Fibroblast of skin of scalp (primary cell): ENCODE data around the gene XRCC4.
"Not testable (repeated sequence)": the region's sequence is repeated elsewhere in the genome, so short reads cannot be mapped to it uniquely, and the experiment has no call there.

Experiments
- DNase-seq: peaks from one replicate; pipeline ENCODE4 v3.0.0-alpha.2; 2013

XRCC4 gene

DNA sequence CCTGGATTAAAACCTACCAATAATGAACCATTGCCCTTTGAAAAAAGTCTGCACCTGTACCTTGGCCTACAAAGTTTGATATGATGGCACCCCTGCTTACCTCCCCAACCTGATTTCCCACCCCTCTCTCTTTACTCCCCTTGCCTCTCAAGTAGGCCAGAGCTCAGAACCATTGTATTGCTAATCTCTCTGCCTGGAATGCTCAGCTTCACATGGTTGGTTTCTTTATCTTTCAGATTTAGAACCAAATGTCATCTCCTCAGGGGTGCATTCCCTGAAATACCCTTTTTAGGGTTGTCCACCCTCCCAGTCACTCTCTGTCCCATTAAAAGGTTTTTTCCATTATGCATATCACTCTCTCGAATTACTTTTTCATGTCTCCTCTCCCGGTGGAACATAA lies 277.6 kb downstream of the XRCC4 start:
- DNase-seq = no peak

DNA sequence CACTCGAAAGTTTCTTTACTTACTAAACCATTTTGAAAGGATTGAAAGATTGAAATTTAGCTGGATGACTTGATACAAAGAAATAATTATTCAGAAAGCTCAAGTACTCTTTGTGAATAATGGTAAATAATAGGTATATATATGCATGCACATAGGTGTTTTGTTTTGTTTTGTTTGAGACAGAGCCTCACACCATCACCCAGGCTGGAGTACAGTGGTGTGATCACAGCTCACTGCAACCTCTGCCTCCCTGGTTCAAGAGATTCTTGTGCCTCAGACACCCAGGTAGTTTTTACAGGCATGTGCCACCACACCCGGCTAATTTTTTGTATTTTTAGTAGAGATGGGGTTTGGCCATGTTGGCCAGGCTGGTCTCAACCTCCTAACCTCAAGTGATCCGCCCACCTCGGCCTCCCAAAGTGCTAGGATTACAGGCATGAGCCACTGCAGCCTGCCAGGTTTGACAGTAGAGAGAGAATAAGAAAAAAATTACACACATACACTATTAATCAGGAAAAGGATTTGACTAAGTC lies 278.2 kb downstream of the XRCC4 start:
- not testable (repeated sequence) for DNase-seq

DNA sequence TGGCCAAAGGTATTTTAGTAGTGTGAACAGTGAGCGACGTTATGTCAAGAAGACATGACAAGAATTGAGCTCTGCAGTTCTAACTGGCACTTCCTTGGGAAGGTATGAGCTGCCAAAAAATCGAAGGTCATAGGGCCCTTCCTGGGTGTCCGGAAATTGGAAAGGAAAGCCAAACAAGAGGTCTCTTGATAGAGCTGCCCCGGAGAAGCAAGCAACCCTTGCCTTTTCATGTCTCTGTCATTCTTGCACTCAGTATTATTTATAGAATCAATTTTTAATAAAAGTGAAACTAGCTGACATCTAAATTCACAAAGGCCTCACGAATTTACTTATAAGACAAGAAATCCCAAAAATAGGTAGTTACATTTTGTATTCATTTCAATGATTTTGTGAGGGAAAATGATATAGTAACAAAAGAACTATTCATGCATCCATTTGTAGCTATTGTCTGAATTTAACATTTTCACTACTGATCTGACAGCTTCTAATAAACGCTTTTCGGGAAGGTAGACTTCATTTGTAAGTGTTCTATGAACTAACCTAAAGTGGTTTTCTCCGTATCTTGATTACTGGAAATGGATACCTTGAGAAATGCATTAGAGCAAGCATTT lies 280.4 kb downstream of the XRCC4 start:
- DNase-seq = no peak

DNA sequence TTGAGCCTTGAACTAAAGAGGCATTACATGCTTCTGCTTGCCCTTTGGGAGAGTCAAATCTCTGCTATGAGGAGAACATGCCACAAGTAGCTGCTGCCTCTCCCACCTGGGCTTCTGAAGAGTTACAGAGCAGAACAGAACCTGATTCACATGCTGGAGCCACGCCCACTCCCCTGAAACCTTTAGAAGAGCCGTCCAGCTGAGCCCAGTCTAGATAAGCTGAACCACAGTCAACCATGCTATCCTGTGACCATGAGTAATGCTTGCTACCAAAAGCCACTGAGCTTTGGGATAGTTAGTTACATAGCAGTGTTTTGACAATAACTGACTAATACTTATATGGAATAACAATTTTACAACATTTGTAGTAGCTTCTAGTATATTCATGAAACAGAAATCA lies 283.2 kb downstream of the XRCC4 start:
- no peak for DNase-seq

DNA sequence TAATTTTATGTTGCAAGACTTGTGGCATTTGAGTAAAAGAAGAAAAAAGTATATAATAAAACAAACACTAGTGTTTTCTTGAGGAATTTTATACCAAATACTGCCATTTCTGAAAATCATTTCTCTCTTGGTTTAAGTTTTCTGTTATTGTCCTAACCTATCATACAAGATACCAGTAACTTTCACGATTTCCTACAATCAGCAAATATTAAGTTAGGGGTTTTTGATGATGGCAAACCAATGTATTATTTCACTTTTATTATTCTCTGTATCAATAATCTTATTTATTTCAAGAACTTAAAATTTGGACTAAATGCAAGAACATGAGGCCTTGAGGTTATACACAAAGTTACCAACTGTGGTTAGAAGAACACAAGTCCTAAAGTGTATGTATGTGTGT lies 285.2 kb downstream of the XRCC4 start:
- no peak for DNase-seq

DNA sequence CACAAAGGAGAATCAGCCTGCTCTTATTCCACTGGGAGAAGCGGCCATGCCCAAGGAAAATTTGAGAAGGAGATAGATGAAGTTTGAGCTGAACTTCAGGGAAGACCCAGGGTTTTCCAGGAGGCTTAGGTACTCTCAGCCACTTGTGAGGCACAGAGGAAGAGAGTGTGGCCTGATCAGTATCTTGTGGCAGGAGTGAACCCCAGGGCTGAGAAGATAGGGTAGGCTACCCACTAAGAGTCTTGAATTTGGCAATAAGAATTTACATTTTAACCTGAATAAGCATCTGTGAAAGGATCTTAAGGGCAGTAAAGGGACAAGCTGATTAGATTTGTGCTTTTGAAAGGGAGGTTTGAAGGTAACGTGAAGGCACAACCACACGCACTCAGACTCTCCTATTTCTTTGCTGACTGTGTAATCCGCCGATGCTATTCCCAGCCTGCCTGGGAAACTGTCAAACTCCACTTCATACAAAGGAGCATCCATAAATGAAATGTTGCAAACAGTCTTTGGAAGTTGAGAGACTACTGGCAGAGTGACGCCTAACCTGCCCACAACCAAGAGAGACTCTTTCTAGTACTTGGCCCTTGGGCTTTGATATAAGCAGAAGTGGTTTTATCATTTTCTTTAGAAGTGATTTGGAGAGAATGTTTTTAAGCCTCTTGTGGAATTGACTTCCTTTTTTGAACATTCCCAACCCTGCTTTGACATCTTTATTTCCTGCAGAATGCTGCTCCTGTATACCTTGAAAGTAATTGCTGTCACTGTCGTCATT lies 286.0 kb downstream of the XRCC4 start:
- no peak for DNase-seq

- no peak for DNase-seq
Measured at GRCh38 chr5:83363886-83364275, 286.5 kb downstream of the XRCC4 start.

DNA sequence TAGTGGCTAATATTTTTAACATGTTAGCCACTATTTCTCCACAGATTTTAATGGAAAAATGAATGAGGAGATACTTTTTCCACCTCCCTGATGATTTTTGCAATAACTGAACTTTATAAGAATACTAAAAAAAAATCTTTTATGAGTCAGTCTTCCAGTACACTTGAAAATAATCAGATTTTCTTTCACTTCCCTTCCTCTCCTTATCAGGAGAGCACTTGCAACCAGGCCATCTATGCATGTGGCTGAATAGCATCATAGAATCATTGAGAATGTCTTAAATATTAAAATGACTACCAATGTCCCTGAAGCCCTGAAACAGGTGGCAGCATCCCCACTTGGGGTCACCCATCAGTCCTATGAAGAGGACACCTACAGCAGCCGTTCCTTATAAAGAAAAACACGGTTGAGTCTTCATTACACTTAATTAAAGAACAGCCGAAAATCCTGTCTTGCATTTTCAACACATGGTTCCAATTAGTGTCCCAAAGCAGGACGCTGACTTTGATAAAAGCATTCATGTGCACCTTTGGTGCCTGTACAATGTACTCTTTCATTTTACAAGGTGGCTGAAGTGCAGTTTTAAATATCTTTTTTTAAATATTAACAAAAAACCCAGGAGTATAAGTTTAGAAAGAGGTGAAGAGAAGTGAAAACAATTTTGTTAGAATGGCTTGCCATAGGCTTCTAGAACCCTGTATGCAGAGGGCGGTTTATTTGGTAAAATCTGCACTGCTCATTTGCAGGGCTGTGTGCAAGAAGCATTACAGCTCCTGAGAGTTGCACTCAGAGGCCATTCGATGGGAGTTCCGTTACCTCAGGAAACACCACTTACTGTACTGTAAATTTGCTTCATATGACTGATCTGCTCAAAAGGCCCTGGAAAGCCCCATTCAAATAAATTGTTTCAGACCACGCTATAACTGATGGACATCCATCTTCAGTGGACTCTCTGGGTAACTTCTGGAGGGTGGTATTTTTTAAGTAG lies 287.3 kb downstream of the XRCC4 start:
- no peak for DNase-seq

DNA sequence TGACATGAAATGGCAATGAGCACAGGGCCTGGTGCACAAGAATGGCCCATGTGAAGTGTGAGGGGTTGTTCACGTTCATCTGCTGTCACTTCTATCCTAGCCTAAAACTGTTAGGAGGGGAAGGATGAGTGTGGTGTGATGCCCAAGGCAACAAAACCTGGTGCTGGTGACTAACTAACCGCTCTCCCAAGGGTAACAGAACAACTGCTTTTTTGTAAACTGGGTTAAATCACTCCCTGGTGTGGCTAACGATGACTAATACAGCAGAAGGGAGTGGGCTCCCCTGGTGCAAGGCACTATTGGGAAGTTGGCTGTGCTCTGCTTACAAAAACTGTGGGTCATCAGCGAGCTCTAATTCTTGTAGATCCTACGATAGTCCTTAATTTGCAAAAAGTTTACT lies 291.0 kb downstream of the XRCC4 start:
- DNase-seq = peak; percentile 87

DNA sequence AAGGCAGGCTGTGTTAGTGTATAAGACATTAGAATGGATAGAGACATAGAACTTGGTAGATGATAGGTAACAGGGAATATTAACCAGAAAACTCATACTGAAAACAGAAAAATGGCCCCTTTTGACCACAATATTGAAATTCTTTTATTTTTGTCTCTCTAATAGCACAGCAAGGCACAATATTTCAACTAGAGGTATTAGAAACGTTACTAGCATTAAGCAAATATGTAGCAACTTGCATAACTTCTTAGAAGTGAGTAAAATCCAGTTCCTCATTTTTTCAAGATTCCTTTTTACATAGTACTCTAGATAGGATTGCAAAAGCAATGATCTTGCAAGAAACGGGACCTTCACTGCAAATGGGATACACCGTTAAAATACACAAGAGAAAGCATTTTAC lies 291.5 kb downstream of the XRCC4 start:
- DNase-seq = no peak

- no peak for DNase-seq
Measured at GRCh38 chr5:83370957-83371356, 293.6 kb downstream of the XRCC4 start.

DNA sequence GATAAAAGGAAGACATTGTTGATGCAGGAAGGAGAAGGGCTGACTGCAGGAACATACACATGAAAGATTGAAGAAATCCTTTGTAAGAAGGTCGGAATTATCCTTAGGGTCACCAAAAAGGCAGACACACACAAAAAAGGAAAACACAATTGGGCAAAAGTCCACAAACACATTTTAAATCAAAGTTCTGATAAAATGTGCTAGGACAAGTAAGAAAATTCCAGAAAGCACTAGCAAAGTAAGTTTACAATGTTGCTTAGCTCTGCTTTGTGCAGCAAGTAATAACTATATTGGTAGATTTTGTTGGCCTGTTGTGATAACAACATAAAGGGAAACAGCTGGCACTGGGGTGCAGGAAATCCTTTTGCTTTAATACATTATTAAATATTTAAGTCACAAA lies 294.4 kb downstream of the XRCC4 start:
- DNase-seq = no peak

GRCh38 chr5:83374547-83374946 lies 297.2 kb downstream of the XRCC4 start:
- DNase-seq = no peak

DNA sequence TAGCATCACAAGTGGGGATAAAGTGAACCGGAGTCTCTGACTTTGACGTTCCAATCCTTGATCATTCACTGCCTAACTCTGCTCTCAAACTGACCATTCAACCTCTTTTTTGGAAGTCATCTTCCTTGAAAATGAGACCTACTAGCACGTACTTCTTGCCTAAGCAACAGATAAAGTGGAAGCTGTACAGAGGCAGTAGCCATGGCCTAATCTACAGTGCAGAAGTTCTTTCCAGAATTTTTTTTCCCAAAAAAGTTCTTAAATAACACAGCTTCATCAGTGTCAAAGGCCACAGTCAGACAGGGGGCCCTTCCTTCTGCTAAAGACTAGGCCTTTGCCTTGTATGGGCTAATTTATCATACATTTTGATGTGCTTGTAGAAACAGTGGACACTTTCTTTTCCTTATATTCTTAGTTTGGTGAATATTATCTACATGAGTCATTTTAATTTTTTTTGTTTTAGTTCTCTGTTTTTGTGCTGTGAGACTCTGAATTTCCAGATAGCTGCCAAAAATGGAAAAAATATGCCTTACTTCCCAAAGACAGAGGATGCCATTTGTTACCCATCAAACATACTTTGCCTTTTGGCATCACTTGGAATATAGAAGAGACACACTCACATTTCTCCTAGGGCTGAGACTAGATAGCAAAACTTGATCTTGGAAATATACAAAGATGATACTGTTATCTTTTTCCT lies 297.9 kb downstream of the XRCC4 start:
- DNase-seq = peak; percentile 84

DNA sequence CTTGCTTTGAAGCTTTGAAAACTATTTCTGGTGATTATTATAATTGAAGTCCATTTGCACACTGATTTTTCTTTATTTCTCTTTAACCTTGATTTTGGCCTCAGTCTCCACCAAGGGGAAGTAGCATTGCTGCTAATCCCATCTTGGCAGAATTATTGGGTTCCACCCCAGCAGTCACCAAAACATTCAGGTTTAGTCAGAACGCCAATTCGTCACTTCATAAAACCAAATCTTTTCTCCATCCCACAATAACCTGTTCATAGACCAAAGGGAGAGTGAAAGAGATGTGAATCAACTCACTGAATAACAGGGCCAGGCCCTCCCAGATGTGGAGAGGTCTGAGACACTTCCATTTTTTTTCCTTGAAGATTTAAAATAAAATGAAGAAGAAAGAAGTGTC lies 299.1 kb downstream of the XRCC4 start:
- DNase-seq = no peak

DNA sequence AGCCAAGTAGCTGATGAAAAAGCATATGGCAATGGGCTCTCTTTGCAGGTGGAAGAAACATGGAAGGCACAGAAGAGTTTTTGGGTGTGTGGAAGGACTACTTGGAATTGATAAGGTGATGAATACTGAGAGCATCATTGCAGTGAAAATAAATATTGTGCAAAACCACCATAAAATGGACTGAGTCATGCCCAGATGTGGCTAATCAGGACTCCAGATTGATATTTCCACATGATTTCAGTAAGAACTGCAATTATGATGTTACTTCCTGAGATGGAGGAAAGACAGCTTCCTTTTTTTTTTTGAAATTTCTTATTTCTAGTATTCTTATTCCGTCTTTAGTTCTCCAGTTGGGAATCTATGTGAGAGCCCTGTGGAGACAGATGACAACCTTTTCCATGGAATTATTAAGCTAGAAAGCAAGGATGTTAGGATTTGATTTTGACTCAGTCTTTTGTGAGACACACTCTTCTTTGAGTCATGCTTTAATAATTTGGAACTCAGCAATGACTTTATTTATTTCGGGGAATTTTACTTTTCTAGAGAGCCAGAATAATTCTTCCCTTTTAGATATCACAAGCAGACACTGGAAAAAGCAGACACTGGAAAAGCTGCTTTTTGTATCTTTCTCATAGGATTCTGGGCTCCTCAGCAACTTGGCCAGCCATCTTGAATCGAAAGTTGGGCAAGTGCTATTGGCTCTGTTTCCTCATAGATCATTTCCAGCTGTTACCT lies 300.0 kb downstream of the XRCC4 start:
- DNase-seq = peak; percentile 53

GRCh38 chr5:83378624-83379289 lies 301.4 kb downstream of the XRCC4 start:
- no peak for DNase-seq

- DNase-seq = no peak
Measured at GRCh38 chr5:83385812-83386211, 308.5 kb downstream of the XRCC4 start.

GRCh38 chr5:83387041-83387440 lies 309.7 kb downstream of the XRCC4 start:
- no peak for DNase-seq

- DNase-seq = no peak
Measured at GRCh38 chr5:83388608-83389007, 311.3 kb downstream of the XRCC4 start.
